NOMO-1 treated with dmso at 0.1 percent for 144 hours (cell line): Measurements from ENCODE around the gene XRN2.

Experiments used
- DNase-seq: peaks from one replicate; lab custom pipeline; 2025; ENCODE audit not compliant: unreplicated experiment; lab: John Stamatoyannopoulos, UW

XRN2 gene

GRCh38 chr20:21303061-21303871, at the start of gene XRN2:
Gene XRN2, plus strand, starts transcription at chr20:21303331. Its CDS starts 68 bp downstream, at chr20:21303399.
- DNase-seq, result peak; percentile 83

- no peak for DNase-seq
These were observed 45.9 kb upstream of the XRN2 start for GRCh38 chr20:21257192-21257591.

- no peak for DNase-seq
These were observed 44.7 kb upstream of the XRN2 start for GRCh38 chr20:21258411-21258810.

- DNase-seq, result no peak
These were observed 43.8 kb upstream of the XRN2 start for GRCh38 chr20:21259346-21259745.

- DNase-seq, result no peak
These were observed 40.3 kb upstream of the XRN2 start for GRCh38 chr20:21262812-21263211.

- DNase-seq, result no peak
These were observed 37.6 kb upstream of the XRN2 start for GRCh38 chr20:21265261-21266190.

GRCh38 chr20:21266191-21266536, 37.0 kb upstream of the XRN2 start:
- DNase-seq, result no peak

GRCh38 chr20:21269772-21270171, 33.4 kb upstream of the XRN2 start:
- DNase-seq, result no peak

GRCh38 chr20:21270806-21271205, 32.3 kb upstream of the XRN2 start:
- no peak for DNase-seq

GRCh38 chr20:21272279-21272678, 30.9 kb upstream of the XRN2 start:
- DNase-seq, result no peak

- no peak for DNase-seq
These were observed 30.5 kb upstream of the XRN2 start for GRCh38 chr20:21272679-21273078.

- no peak for DNase-seq
These were observed 29.3 kb upstream of the XRN2 start for GRCh38 chr20:21273755-21274386.

- DNase-seq, result no peak
These were observed 24.3 kb upstream of the XRN2 start for GRCh38 chr20:21278829-21279228.

- no peak for DNase-seq
These were observed 23.2 kb upstream of the XRN2 start for GRCh38 chr20:21279706-21280521.

- no peak for DNase-seq
These were observed 22.6 kb upstream of the XRN2 start for GRCh38 chr20:21280522-21281016.

- no peak for DNase-seq
These were observed 16.4 kb upstream of the XRN2 start for GRCh38 chr20:21286775-21287174.

- no peak for DNase-seq
These were observed 14.4 kb upstream of the XRN2 start for GRCh38 chr20:21288587-21289370.

- no peak for DNase-seq
These were observed 13.5 kb upstream of the XRN2 start for GRCh38 chr20:21289651-21290050.

- no peak for DNase-seq
These were observed 12.1 kb upstream of the XRN2 start for GRCh38 chr20:21291026-21291425.

GRCh38 chr20:21294755-21295154, 8.4 kb upstream of the XRN2 start:
- DNase-seq, result no peak
